NB4 (cell line): ENCODE measurements around the gene IL1R2.

Experiments used
- CTCF ChIP-seq: IDR thresholded peaks from one replicate; pipeline ENCODE4 v1.5.1; 2012; ENCODE audit warnings: low read depth, low read length
- MAX ChIP-seq: IDR thresholded peaks from 2 replicates; pipeline ENCODE4 v1.6.1; 2011; ENCODE audit warnings: low read depth, low read length
- POLR2A ChIP-seq: IDR thresholded peaks from 2 replicates; pipeline ENCODE4 v1.6.1; 2011; ENCODE audit warnings: mild to moderate bottlenecking; ENCODE audit not compliant: insufficient read length; ENCODE audit errors: extremely low read depth

GRCh38 chr2:102000813-102001766, 9.3 kb downstream of the IL1R2 start:
- TF ChIP-seq CTCF = no peak
- no peak for TF ChIP-seq MAX
- no peak for TF ChIP-seq POLR2A
